ENCODE measurements around the gene POLRMT.

GRCh38 chr19:633786-634639 lies 676 bp upstream of the POLRMT start:
- TF ChIP-seq CTCF (IDR thresholded peaks at IDR 0.05): no peak
- no peak for TF ChIP-seq POLR2A (IDR thresholded peaks at IDR 0.05)
- no peak for TF ChIP-seq POLR2AphosphoS5 (IDR thresholded peaks at IDR 0.05)

Data from prostate gland (tissue), 2 donors.